OCI-LY7 (cell line): Measurements from ENCODE around the gene ART4. TPM values are rescaled to one million over a fixed set of nuclear protein-coding genes. Genes with fewer than 3 reads are reported as not detected.

Source experiments
- BruUV-seq: library from RNA; stranded (reverse); fragments of 400-500 nt; replicated peaks from 2 replicates; lab custom pipeline; 2021; lab: Mats Ljungman, UMichigan
- CTCF ChIA-PET: fragments of 300-600 bp; sonication (Branson Sonifier 250); formaldehyde crosslinking; loops from one replicate; lab custom pipeline; 2022; ENCODE audit warnings: antibody characterized with exemption; ENCODE audit not compliant: unreplicated experiment; lab: Charles Lee
- POLR2A ChIA-PET: fragments of 300-600 bp; sonication (Branson Sonifier 250); formaldehyde crosslinking; loops from one replicate; lab custom pipeline; 2022; ENCODE audit warnings: antibody characterized with exemption; lab: Charles Lee
- DNase-seq: peaks from one replicate; pipeline ENCODE4 v3.0.0-alpha.2; 2015; ENCODE audit warnings: low spot score
- H2AFZ ChIP-seq: fragments of 200-600 bp; sonication (generic), shearing (Covaris generic); 2 replicates; pipeline ENCODE4 v1.6.1; 2014; ENCODE audit warnings: mild to moderate bottlenecking, antibody characterized with exemption, low read length, moderate library complexity
- H3K27ac ChIP-seq: fragments of 200-600 bp; sonication (generic); 2 replicates; pipeline ENCODE4 v1.5.1; 2014; ENCODE audit warnings: mixed run types, low read depth, mild to moderate bottlenecking, moderate library complexity, low read length, inconsistent platforms; ENCODE audit not compliant: poor library complexity, severe bottlenecking
- H3K36me3 ChIP-seq: fragments of 200-600 bp; sonication (generic); 2 replicates; pipeline ENCODE4 v1.6.1; 2014; ENCODE audit warnings: mild to moderate bottlenecking, antibody characterized with exemption, low read length, moderate library complexity, mixed read lengths; ENCODE audit not compliant: insufficient read depth
- H3K4me1 ChIP-seq: fragments of 200-600 bp; sonication (generic); 2 replicates; pipeline ENCODE4 v1.5.1; 2014; ENCODE audit warnings: mild to moderate bottlenecking, low read length; ENCODE audit not compliant: insufficient read depth, poor library complexity, severe bottlenecking
- H3K4me2 ChIP-seq: fragments of 200-600 bp; sonication (generic); 2 replicates; pipeline ENCODE4 v1.6.1; 2014; ENCODE audit warnings: mild to moderate bottlenecking, low read length
- H3K4me3 ChIP-seq: fragments of 200-600 bp; sonication (generic); 2 replicates; pipeline ENCODE4 v1.5.1; 2014; ENCODE audit warnings: mild to moderate bottlenecking, low read depth, low read length; ENCODE audit not compliant: poor library complexity, severe bottlenecking
- H3K79me2 ChIP-seq: fragments of 200-600 bp; sonication (generic); 2 replicates; pipeline ENCODE4 v1.6.1; 2016; ENCODE audit warnings: low read depth, mild to moderate bottlenecking, low read length, moderate library complexity, mixed read lengths; ENCODE audit not compliant: insufficient read depth
- H3K9me2 ChIP-seq: fragments of 200-600 bp; sonication (generic); 2 replicates; pipeline ENCODE4 v1.6.1; 2016; ENCODE audit warnings: mild to moderate bottlenecking, low read length, mixed read lengths; ENCODE audit not compliant: insufficient read depth
- H3K9me3 ChIP-seq: fragments of 200-600 bp; sonication (generic); 2 replicates; pipeline ENCODE4 v1.6.1; 2014; ENCODE audit warnings: mild to moderate bottlenecking, mixed run types, low read length, mixed read lengths
- H4K20me1 ChIP-seq: fragments of 200-600 bp; sonication (generic); 2 replicates; pipeline ENCODE4 v1.6.1; 2014; ENCODE audit warnings: mild to moderate bottlenecking, antibody characterized with exemption, low read length, moderate library complexity, mixed read lengths; ENCODE audit not compliant: insufficient read depth
- EZH2phosphoT487 ChIP-seq: fragments of 200-600 bp; sonication (generic); IDR thresholded peaks from 2 replicates; pipeline ENCODE4 v1.6.1; 2018; ENCODE audit warnings: low read depth, borderline replicate concordance, mild to moderate bottlenecking, mixed run types, antibody characterized with exemption, low read length, moderate library complexity, mixed read lengths
- intact Hi-C: fragments of 100-400 bp; cut with micrococcal nuclease; formaldehyde crosslinking; loops from one replicate; pipeline ENCODE4 v1.10.0; 2022; ENCODE audit not compliant: unreplicated experiment
- total RNA-seq, 2 experiments: library from RNA; depleted of rRNA in 1 of 2; stranded (reverse); fragments of >200 nt in 1 of 2; shearing (Covaris generic) in 1 of 2; gene quantifications; 2 replicates each; pipeline ENCODE4 v1.2.3, GENCODE V29; 2014 to 2022
- TF ChIP-seq, protein P1 (sequence below): fragments of 200-600 bp; sonication (generic); conservative IDR thresholded peaks from 2 replicates; pipeline ENCODE4 v1.5.1; 2014; ENCODE audit warnings: mild to moderate bottlenecking, antibody characterized with exemption, low read length, moderate library complexity, mixed read lengths

The ART4 gene
- total RNA-seq, 2 experiments from 2014 or later, result not detected

DNA sequence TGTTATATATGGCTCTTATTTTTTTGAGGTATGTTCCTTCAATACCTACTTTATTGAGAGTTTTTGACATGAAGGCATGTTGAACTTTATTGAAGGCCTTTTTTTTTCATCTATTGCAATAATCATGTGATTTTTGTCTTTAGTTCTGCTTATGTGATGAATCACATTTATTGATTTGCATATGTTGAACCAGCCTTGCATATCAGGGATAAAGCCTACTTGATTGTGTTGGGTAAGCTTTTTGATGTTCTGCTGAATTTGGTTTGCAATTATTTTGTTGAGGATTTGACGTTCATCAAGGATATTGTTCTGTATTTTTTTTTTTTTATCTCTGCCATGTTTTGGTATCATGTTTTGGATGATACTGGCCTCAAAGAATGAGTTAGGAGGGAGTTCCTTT lies 15.2 kb upstream of the ART4 start:
- Histone ChIP-seq H3K79me2 (no peaks in the 10 kb centered on the region), H3K27ac (no peak overlapping the region), H3K4me2 (no peak overlapping the region), H3K4me1 (peaks cover 32% of the 10 kb centered on the region), H4K20me1 (no peaks in the 10 kb centered on the region), H3K9me3 (peaks cover 15% of the 10 kb centered on the region; the same call in 1 of the 2 replicates), H3K36me3 (no peaks in the 10 kb centered on the region), H2AFZ (peak overlapping the region; percentile 60), H3K9me2 (no peaks in the 10 kb centered on the region), H3K4me3 (no peak overlapping the region)
- CTCF ChIA-PET, result no interaction called here
- POLR2A ChIA-PET, result interaction anchor here (0.7 to 2.0 kb wide), 4 partner anchors 10 to 20 kb away, joined by 4 to 7 read pairs (median 6); no protein-coding TSS in a partner anchor
- DNase-seq, result no peak
- no TSS peak for BruUV-seq
- TF ChIP-seq, protein P1, sequence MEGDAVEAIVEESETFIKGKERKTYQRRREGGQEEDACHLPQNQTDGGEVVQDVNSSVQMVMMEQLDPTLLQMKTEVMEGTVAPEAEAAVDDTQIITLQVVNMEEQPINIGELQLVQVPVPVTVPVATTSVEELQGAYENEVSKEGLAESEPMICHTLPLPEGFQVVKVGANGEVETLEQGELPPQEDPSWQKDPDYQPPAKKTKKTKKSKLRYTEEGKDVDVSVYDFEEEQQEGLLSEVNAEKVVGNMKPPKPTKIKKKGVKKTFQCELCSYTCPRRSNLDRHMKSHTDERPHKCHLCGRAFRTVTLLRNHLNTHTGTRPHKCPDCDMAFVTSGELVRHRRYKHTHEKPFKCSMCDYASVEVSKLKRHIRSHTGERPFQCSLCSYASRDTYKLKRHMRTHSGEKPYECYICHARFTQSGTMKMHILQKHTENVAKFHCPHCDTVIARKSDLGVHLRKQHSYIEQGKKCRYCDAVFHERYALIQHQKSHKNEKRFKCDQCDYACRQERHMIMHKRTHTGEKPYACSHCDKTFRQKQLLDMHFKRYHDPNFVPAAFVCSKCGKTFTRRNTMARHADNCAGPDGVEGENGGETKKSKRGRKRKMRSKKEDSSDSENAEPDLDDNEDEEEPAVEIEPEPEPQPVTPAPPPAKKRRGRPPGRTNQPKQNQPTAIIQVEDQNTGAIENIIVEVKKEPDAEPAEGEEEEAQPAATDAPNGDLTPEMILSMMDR, result no peak
- no peak for TF ChIP-seq EZH2phosphoT487
- intact Hi-C loops, result no loop called here

DNA sequence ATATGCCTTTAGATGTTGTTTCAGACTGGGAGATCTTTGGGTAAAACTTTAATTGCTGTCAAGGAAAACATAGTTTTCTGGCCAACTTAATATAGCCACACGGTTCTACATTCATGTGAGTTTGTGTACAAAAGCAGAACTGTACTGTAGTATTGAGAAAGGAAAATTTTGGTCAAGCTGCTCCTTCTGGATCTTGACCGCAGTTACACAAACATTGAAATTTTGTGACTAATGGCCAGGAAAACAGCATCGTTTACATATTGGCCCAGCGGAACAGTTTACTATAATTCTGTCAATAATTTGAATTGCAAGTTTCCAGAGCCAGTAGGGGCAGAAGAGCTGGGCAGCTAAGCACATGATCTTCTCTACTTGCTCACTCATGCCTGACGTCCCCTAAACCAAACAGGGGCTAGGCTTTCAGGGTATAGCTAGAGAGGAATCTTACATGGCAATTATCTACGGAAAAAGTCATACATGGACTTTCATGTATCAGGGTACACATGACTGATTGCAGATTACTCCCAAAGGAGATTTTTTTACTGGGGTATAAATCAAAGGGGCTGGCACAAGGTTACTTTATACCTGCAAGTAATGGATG lies 11.4 kb upstream of the ART4 start:
- H3K27ac ChIP-seq, result peak overlapping the region; percentile 48
- TF ChIP-seq EZH2phosphoT487, result no peak
- TF ChIP-seq, protein P1, result peak; percentile 41; the same call in 1 of the 2 replicates
- peaks cover 8% of the 10 kb centered on the region; the same call in 1 of the 2 replicates for H3K9me3 ChIP-seq
- H2AFZ ChIP-seq, result peak overlapping the region; percentile 90
- H3K36me3 ChIP-seq, result no peaks in the 10 kb centered on the region
- ChIA-PET CTCF (no interaction called here), POLR2A (interaction anchor here (0.8 to 3.0 kb wide), 5 partner anchors 20 to 136 kb away, joined by 3 to 13 read pairs (median 5); no protein-coding TSS in a partner anchor)
- no peaks in the 10 kb centered on the region for H3K79me2 ChIP-seq
- H3K4me1 ChIP-seq, result peaks cover 32% of the 10 kb centered on the region
- intact Hi-C loops, result no loop called here
- no peaks in the 10 kb centered on the region for H4K20me1 ChIP-seq
- H3K9me2 ChIP-seq, result no peaks in the 10 kb centered on the region
- peak; percentile 64 for DNase-seq
- H3K4me3 ChIP-seq, result peak overlapping the region; percentile 13
- BruUV-seq, result no TSS peak
- peak overlapping the region; percentile 65 for H3K4me2 ChIP-seq

GRCh38 chr12:14853961-14854360 lies 10.6 kb upstream of the ART4 start:
- Histone ChIP-seq H3K27ac (no peak overlapping the region), H3K79me2 (no peaks in the 10 kb centered on the region), H3K4me3 (no peak overlapping the region), H3K9me3 (peaks cover 6% of the 10 kb centered on the region; the same call in 1 of the 2 replicates), H3K36me3 (no peaks in the 10 kb centered on the region), H2AFZ (0 out of 2 replicates have a peak overlapping the region, but pooled peaks have one; percentile 90), H3K4me2 (no peak overlapping the region), H3K9me2 (no peaks in the 10 kb centered on the region), H4K20me1 (no peaks in the 10 kb centered on the region), H3K4me1 (peaks cover 32% of the 10 kb centered on the region)
- ChIA-PET POLR2A (interaction anchor here (0.5 to 3.0 kb wide), 3 partner anchors 20 to 137 kb away, joined by 3 to 13 read pairs (median 5); no protein-coding TSS in a partner anchor), CTCF (no interaction called here)
- no TSS peak for BruUV-seq
- TF ChIP-seq, protein P1, result no peak
- TF ChIP-seq EZH2phosphoT487, result no peak
- DNase-seq, result no peak
- intact Hi-C loops, result no loop called here
